Measurements from ENCODE around the gene RFK. TPM values are rescaled to one million over a fixed set of nuclear protein-coding genes. Genes with fewer than 3 reads are reported as not detected.

RFK gene
- total RNA-seq, 2 experiments from 2014 or later = 7.4 to 7.7 TPM

- intact Hi-C loops (cut with micrococcal nuclease) = no loop called here
- no peak overlapping the region for H3K4me3 Mint-ChIP-seq
- POLR2A ChIA-PET = no interaction called here
- CTCF ChIA-PET = no interaction called here
- no peaks in the 10 kb centered on the region for H3K9me3 Mint-ChIP-seq
- H3K4me1 Mint-ChIP-seq (ENCODE audit: low read depth) = no peaks in the 10 kb centered on the region
- H3K36me3 Mint-ChIP-seq = peaks cover 14% of the 10 kb centered on the region
- DNase-seq = no peak
- H3K27me3 Mint-ChIP-seq = no peaks in the 10 kb centered on the region
- H3K27ac Mint-ChIP-seq = no peak overlapping the region
Measured at GRCh38 chr9:76379494-76379893, 14.7 kb downstream of the RFK start.

GRCh38 chr9:76378367-76379073 is 15.7 kb downstream of the RFK start:
- Mint-ChIP-seq H3K36me3 (peaks cover 8% of the 10 kb centered on the region), H3K27me3 (no peaks in the 10 kb centered on the region), H3K4me3 (no peak overlapping the region), H3K27ac (no peak overlapping the region), H3K9me3 (no peaks in the 10 kb centered on the region), H3K4me1 (ENCODE audit: low read depth) (no peaks in the 10 kb centered on the region)
- DNase-seq = no peak
- ChIA-PET POLR2A (no interaction called here), CTCF (no interaction called here)
- intact Hi-C loops (cut with micrococcal nuclease) = no loop called here

GRCh38 chr9:76377791-76378190 is 16.4 kb downstream of the RFK start:
- Mint-ChIP-seq H3K4me1 (ENCODE audit: low read depth) (no peaks in the 10 kb centered on the region), H3K27me3 (no peaks in the 10 kb centered on the region), H3K4me3 (no peak overlapping the region), H3K36me3 (peaks cover 4% of the 10 kb centered on the region), H3K27ac (no peak overlapping the region), H3K9me3 (no peaks in the 10 kb centered on the region)
- ChIA-PET CTCF (no interaction called here), POLR2A (no interaction called here)
- intact Hi-C loops (cut with micrococcal nuclease) = no loop called here
- no peak for DNase-seq

GRCh38 chr9:76374783-76375559 is 19.3 kb downstream of the RFK start:
- Mint-ChIP-seq H3K27me3 (no peaks in the 10 kb centered on the region), H3K4me1 (ENCODE audit: low read depth) (no peaks in the 10 kb centered on the region), H3K4me3 (no peak overlapping the region), H3K9me3 (no peaks in the 10 kb centered on the region), H3K27ac (no peak overlapping the region), H3K36me3 (no peaks in the 10 kb centered on the region)
- DNase-seq = no peak
- POLR2A ChIA-PET = no interaction called here
- CTCF ChIA-PET = no interaction called here
- intact Hi-C loops (cut with micrococcal nuclease) = no loop called here

- Mint-ChIP-seq H3K27me3 (no peaks in the 10 kb centered on the region), H3K4me1 (ENCODE audit: low read depth) (no peaks in the 10 kb centered on the region), H3K4me3 (no peak overlapping the region), H3K27ac (no peak overlapping the region), H3K9me3 (no peaks in the 10 kb centered on the region), H3K36me3 (no peaks in the 10 kb centered on the region)
- POLR2A ChIA-PET = no interaction called here
- intact Hi-C loops (cut with micrococcal nuclease) = no loop called here
- CTCF ChIA-PET = no interaction called here
- no peak for DNase-seq
Measured at GRCh38 chr9:76373784-76374474, 20.3 kb downstream of the RFK start.

DNA sequence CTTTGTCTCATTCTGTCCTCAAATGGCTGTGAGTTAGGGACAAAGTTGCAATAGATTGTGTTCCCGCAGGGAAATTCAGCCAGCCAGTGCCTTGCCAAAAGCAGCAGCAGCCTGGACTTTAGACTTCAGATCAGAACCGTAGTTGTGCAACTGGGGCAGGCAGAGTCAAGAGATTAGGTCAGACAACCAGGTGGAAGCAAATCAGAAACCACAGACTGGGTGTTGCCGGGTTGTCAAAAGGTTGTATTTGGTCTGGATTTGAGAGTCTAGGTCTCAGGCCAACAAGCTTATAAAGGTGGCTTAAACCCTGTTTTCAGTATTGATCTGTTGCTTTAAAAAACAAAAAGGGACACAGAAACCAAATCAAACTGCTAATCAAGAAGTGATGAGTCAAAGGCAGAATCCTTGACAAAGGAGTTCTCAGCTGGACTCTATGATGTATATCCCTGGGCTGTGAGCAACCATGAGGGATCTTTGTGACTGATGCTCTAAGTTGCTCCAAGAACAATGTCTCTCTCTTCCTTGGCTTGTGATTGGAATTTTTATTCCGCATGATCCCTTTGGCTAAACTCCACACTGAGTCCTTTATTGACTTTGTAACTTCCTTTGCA is 20.9 kb downstream of the RFK start:
- Mint-ChIP-seq H3K4me1 (ENCODE audit: low read depth) (no peaks in the 10 kb centered on the region), H3K27me3 (no peaks in the 10 kb centered on the region), H3K36me3 (no peaks in the 10 kb centered on the region), H3K4me3 (no peak overlapping the region), H3K9me3 (no peaks in the 10 kb centered on the region), H3K27ac (no peak overlapping the region)
- DNase-seq = no peak
- ChIA-PET POLR2A (no interaction called here), CTCF (no interaction called here)
- intact Hi-C loops (cut with micrococcal nuclease) = no loop called here

GRCh38 chr9:76372336-76372735 is 21.9 kb downstream of the RFK start:
- POLR2A ChIA-PET = no interaction called here
- Mint-ChIP-seq H3K27me3 (no peaks in the 10 kb centered on the region), H3K9me3 (no peaks in the 10 kb centered on the region), H3K27ac (no peak overlapping the region), H3K4me3 (no peak overlapping the region), H3K36me3 (no peaks in the 10 kb centered on the region), H3K4me1 (ENCODE audit: low read depth) (no peaks in the 10 kb centered on the region)
- intact Hi-C loops (cut with micrococcal nuclease) = no loop called here
- DNase-seq = no peak
- CTCF ChIA-PET = no interaction called here

GRCh38 chr9:76371901-76372300 is 22.3 kb downstream of the RFK start:
- Mint-ChIP-seq H3K9me3 (no peaks in the 10 kb centered on the region), H3K4me3 (no peak overlapping the region), H3K27me3 (no peaks in the 10 kb centered on the region), H3K27ac (no peak overlapping the region), H3K4me1 (ENCODE audit: low read depth) (no peaks in the 10 kb centered on the region), H3K36me3 (no peaks in the 10 kb centered on the region)
- no peak for DNase-seq
- ChIA-PET CTCF (no interaction called here), POLR2A (no interaction called here)
- intact Hi-C loops (cut with micrococcal nuclease) = no loop called here

DNA sequence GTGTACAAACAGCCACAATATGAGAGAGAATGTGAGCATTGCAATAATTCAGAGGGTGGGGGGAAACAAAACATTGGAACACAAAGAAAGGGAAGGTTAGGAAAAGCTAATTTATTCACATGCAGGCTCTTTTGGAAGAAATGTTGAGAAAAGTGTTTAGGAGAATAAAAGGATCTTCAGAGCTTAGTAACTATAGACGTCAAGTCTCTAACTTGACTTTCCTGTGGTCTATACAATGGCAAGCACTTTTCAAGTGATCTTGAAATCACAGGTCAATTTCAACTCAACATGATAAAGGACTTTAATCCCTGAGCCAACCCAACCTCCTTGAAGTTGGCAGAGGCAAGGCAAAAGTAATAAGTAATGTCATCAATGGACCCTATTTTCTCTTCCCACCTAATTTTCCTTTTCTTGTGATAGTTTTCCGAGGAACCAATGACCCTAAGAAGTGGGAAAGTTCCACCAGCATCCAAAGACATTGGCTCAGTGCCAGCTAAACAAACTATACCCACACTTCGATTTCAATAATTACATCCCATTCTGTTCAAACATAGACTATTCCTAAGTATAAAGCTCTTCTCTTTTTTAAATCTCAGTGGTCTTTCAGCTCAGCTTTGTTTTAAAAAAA is 23.7 kb downstream of the RFK start:
- CTCF ChIA-PET = no interaction called here

DNA sequence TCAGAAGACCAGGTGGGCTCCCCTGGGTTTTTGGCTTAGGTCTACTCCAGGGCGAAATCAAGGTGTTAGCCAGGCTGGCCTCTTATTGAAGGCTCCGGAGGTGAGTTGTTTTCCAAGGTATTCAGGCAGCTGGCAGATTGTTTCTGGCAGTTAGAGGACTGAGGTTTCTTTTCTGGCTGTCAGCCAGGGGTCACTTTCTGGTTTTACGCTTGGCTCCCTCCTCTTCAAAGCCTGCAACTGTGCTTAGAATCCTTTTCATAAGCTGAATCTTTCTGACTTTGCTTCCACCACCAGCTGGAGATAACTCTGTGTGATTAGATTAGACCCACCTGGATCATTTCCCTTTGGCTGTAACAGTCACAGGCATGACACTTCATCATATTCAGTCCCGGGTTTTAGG is 24.6 kb downstream of the RFK start:
- no peaks in the 10 kb centered on the region for H3K36me3 Mint-ChIP-seq
- DNase-seq = no peak
- H3K4me1 Mint-ChIP-seq (ENCODE audit: low read depth) = no peaks in the 10 kb centered on the region
- ChIA-PET POLR2A (no interaction called here), CTCF (no interaction called here)
- H3K27ac Mint-ChIP-seq = no peak overlapping the region
- H3K27me3 Mint-ChIP-seq = no peaks in the 10 kb centered on the region
- no peaks in the 10 kb centered on the region for H3K9me3 Mint-ChIP-seq
- intact Hi-C loops (cut with micrococcal nuclease) = no loop called here
- no peak overlapping the region for H3K4me3 Mint-ChIP-seq

More for the DNA sequence above, 23.7 kb downstream of the RFK start:
- Mint-ChIP-seq H3K4me1 (ENCODE audit: low read depth) (no peaks in the 10 kb centered on the region), H3K4me3 (no peak overlapping the region), H3K27me3 (no peaks in the 10 kb centered on the region), H3K9me3 (no peaks in the 10 kb centered on the region), H3K36me3 (no peaks in the 10 kb centered on the region), H3K27ac (no peak overlapping the region)
- POLR2A ChIA-PET = no interaction called here
- intact Hi-C loops (cut with micrococcal nuclease) = no loop called here
- no peak for DNase-seq

DNA sequence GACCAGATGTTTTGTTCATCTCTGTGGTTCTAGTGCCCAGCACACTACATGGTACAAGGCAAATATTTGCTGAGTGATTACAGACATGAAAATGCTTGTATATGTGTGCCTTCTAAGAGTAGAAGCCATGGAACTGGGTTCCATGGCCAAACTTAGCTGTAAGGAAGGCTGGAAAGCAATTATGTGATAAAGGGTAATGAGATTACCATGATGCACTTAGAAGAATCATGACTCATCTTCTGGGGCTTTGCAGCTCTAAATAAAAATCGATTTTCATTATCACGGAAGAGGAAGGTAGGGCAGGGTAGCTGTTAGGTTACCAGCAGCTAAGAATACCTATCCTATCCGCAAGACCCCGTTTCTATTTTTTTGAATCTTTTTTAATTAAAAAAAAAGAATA is 28.0 kb downstream of the RFK start:
- Mint-ChIP-seq H3K4me3 (no peak overlapping the region), H3K4me1 (ENCODE audit: low read depth) (no peaks in the 10 kb centered on the region), H3K9me3 (no peaks in the 10 kb centered on the region), H3K27me3 (no peaks in the 10 kb centered on the region), H3K27ac (no peak overlapping the region), H3K36me3 (no peaks in the 10 kb centered on the region)
- POLR2A ChIA-PET = interaction anchor here (0.6 kb wide), 1 partner anchor 143 kb away, joined by 3 read pairs; no protein-coding TSS in a partner anchor
- intact Hi-C loops (cut with micrococcal nuclease) = no loop called here
- CTCF ChIA-PET = interaction anchor here (0.7 kb wide), 1 partner anchor 1346 kb away, joined by 3 read pairs; no protein-coding TSS in a partner anchor
- no peak for DNase-seq

- no peak for DNase-seq
- Mint-ChIP-seq H3K9me3 (no peaks in the 10 kb centered on the region), H3K36me3 (no peaks in the 10 kb centered on the region), H3K27ac (no peak overlapping the region), H3K4me1 (ENCODE audit: low read depth) (no peaks in the 10 kb centered on the region), H3K27me3 (no peaks in the 10 kb centered on the region), H3K4me3 (no peak overlapping the region)
- CTCF ChIA-PET = no interaction called here
- POLR2A ChIA-PET = no interaction called here
- intact Hi-C loops (cut with micrococcal nuclease) = no loop called here
Measured at GRCh38 chr9:76365028-76365427, 29.2 kb downstream of the RFK start.
